Stomach (tissue), 4 donors: ENCODE results near the gene TTC34.

Experiments
- EP300 ChIP-seq: sonication (generic); formaldehyde crosslinking; IDR thresholded peaks from one replicate; pipeline ENCODE4 v1.6.1; 2017; ENCODE audit warnings: antibody characterized with exemption
- POLR2A ChIP-seq, 4 donors: fragments of 450-650 bp; IDR thresholded peaks; one replicate each; pipeline ENCODE4 v1.6.1; 2016; ENCODE audit warnings: antibody characterized with exemption in 4 of 4, control low read depth in 2 of 4, mild to moderate bottlenecking in 1 of 4, moderate library complexity in 1 of 4
- POLR2AphosphoS5 ChIP-seq, 3 donors: sonication (generic); formaldehyde crosslinking; IDR thresholded peaks; one replicate each; pipeline ENCODE4 v1.6.1; 2016; ENCODE audit warnings: antibody characterized with exemption in 3 of 3
- TF ChIP-seq, protein P1 (sequence below), 7 experiments: fragments of 450-650 bp in 4 of 7; fragments of 200-600 bp in 3 of 7; sonication (generic) in 3 of 7; IDR thresholded peaks; one replicate each; pipeline ENCODE4 v1.5.1; 2016 to 2019; ENCODE audit warnings: antibody characterized with exemption in 7 of 7, control low read depth in 2 of 7, mild to moderate bottlenecking in 1 of 7

DNA sequence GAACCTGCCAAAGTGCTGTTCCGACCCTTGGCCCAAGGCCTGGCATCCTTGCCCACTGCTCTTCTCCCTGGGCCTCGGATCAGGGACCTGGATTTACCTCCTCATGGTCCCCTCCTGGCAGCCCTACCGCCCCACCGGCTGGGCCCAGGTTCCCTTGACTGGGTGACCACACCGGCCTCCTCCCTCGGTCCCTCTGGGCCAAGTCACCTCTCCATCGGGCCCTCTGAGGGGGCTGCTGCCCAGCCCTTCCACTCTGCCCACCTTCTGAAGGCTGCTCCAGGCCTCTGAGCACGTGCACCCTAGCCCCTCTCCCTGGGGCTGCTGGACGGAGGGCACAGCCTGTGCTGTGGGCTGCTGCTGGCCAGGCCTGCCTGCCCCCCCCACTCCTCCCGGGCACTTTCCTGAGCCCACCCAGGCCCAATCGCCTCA, 159.3 kb downstream of the TTC34 start:
- TF ChIP-seq, protein P1, sequence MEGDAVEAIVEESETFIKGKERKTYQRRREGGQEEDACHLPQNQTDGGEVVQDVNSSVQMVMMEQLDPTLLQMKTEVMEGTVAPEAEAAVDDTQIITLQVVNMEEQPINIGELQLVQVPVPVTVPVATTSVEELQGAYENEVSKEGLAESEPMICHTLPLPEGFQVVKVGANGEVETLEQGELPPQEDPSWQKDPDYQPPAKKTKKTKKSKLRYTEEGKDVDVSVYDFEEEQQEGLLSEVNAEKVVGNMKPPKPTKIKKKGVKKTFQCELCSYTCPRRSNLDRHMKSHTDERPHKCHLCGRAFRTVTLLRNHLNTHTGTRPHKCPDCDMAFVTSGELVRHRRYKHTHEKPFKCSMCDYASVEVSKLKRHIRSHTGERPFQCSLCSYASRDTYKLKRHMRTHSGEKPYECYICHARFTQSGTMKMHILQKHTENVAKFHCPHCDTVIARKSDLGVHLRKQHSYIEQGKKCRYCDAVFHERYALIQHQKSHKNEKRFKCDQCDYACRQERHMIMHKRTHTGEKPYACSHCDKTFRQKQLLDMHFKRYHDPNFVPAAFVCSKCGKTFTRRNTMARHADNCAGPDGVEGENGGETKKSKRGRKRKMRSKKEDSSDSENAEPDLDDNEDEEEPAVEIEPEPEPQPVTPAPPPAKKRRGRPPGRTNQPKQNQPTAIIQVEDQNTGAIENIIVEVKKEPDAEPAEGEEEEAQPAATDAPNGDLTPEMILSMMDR (IDR thresholded peaks at IDR 0.05), result no peak
- TF ChIP-seq EP300, result no peak
- no peak for TF ChIP-seq POLR2A (IDR thresholded peaks at IDR 0.05)
- no peak for TF ChIP-seq POLR2AphosphoS5 (IDR thresholded peaks at IDR 0.05)
